ENCODE measurements around the gene LMO7.

Gene LMO7

DNA sequence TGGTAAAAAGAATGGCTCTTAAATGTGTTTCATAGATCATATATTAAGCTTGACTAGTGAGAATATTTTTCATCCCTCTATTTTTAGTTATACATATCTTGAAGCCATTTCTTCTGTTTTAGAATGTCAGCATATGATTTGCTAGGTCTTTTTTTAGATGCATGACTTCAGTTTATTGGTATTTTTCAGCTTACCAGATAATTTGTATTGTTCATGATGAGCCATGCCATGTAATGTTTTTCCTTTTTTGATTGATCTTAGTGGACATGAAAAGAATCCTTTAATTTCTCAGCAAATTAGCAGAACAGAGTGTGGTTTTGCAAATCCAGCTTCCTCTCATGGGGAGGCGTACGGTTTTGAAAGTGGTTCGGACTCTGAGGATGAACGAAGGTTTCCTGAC, 168.5 kb downstream of the LMO7 start:
- no peak overlapping the region for H3K27ac ChIP-seq
- no peak overlapping the region for H3K9ac ChIP-seq

DNA sequence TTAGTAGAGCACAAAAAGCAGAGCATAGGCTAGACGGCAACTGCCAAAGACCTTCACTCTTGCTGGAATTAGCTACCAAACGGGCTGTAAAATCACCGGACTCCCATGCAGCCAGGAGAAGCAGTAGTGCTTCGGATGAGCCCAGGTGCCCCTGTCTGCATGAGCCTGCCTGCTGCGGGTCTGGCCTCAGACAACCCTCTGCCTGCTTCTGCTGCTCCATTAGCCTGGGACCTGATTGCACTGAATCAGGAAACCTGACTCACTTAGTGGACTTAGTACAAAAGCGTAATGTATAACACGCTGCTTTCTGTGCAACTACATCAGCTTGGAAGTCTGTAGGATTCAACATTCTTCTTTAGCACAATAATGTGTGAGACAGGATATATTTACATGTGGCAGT, 170.0 kb downstream of the LMO7 start:
- H3K36me3 ChIP-seq (ENCODE audit: control insufficient read depth, insufficient read depth, low read length) = no peaks in the 10 kb centered on the region

More for the DNA sequence above, 168.5 kb downstream of the LMO7 start:
- H3K4me2 ChIP-seq (ENCODE audit: low read length) = no peak overlapping the region
- no peak overlapping the region for H3K4me3 ChIP-seq (ENCODE audit: low read depth, low read length)
- H3K36me3 ChIP-seq (ENCODE audit: control insufficient read depth, insufficient read depth, low read length) = no peaks in the 10 kb centered on the region
- H3K9me3 ChIP-seq (ENCODE audit: control insufficient read depth, low read length) = no peaks in the 10 kb centered on the region
- no peaks in the 10 kb centered on the region for H3K27me3 ChIP-seq (ENCODE audit: control insufficient read depth, insufficient read depth, low read length)
- TF ChIP-seq, protein P1, sequence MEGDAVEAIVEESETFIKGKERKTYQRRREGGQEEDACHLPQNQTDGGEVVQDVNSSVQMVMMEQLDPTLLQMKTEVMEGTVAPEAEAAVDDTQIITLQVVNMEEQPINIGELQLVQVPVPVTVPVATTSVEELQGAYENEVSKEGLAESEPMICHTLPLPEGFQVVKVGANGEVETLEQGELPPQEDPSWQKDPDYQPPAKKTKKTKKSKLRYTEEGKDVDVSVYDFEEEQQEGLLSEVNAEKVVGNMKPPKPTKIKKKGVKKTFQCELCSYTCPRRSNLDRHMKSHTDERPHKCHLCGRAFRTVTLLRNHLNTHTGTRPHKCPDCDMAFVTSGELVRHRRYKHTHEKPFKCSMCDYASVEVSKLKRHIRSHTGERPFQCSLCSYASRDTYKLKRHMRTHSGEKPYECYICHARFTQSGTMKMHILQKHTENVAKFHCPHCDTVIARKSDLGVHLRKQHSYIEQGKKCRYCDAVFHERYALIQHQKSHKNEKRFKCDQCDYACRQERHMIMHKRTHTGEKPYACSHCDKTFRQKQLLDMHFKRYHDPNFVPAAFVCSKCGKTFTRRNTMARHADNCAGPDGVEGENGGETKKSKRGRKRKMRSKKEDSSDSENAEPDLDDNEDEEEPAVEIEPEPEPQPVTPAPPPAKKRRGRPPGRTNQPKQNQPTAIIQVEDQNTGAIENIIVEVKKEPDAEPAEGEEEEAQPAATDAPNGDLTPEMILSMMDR (IDR thresholded peaks at IDR 0.05) = no peak
- H2AFZ ChIP-seq = no peak overlapping the region
- H3K79me2 ChIP-seq = no peaks in the 10 kb centered on the region
- H3K4me1 ChIP-seq = no peaks in the 10 kb centered on the region

DNA sequence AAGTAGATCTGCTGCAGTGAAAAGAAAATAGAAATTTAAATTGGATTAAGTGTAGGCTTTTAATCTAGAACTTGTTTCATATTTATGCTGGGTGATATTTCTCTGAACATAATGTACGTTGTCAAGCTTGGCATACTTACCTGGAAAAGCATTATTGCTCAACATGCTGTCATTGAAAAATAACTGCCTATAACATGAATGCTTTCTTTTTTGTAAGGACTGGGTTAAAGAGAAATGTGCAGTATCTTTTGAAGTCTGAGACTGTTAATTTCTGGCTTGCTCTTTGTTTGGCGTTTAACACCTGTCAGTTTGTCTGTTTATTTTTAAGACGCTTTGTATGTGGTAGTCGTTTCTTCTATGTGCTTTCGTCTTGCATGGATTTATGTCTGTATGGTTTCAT, 175.2 kb downstream of the LMO7 start:
- peaks cover 5% of the 10 kb centered on the region for H3K4me1 ChIP-seq
- H3K36me3 ChIP-seq (ENCODE audit: control insufficient read depth, insufficient read depth, low read length) = no peaks in the 10 kb centered on the region
- H3K79me2 ChIP-seq = no peaks in the 10 kb centered on the region
- no peaks in the 10 kb centered on the region for H3K27me3 ChIP-seq (ENCODE audit: control insufficient read depth, insufficient read depth, low read length)
- no peak overlapping the region for H3K4me2 ChIP-seq (ENCODE audit: low read length)
- H3K27ac ChIP-seq = no peak overlapping the region
- H3K9ac ChIP-seq = no peak overlapping the region
- H3K9me3 ChIP-seq (ENCODE audit: control insufficient read depth, low read length) = no peaks in the 10 kb centered on the region
- H2AFZ ChIP-seq = no peak overlapping the region
- TF ChIP-seq, protein P1 (IDR thresholded peaks at IDR 0.05) = no peak
- no peak overlapping the region for H3K4me3 ChIP-seq (ENCODE audit: low read depth, low read length)

More for the DNA sequence above, 170.0 kb downstream of the LMO7 start:
- Histone ChIP-seq H3K4me3 (ENCODE audit: low read depth, low read length) (no peak overlapping the region), H3K79me2 (no peaks in the 10 kb centered on the region), H2AFZ (no peak overlapping the region), H3K4me2 (ENCODE audit: low read length) (no peak overlapping the region), H3K9ac (no peak overlapping the region), H3K27ac (no peak overlapping the region), H3K27me3 (ENCODE audit: control insufficient read depth, insufficient read depth, low read length) (no peaks in the 10 kb centered on the region), H3K9me3 (ENCODE audit: control insufficient read depth, low read length) (no peaks in the 10 kb centered on the region), H3K4me1 (no peaks in the 10 kb centered on the region)
- TF ChIP-seq, protein P1 (IDR thresholded peaks at IDR 0.05) = no peak

DNA sequence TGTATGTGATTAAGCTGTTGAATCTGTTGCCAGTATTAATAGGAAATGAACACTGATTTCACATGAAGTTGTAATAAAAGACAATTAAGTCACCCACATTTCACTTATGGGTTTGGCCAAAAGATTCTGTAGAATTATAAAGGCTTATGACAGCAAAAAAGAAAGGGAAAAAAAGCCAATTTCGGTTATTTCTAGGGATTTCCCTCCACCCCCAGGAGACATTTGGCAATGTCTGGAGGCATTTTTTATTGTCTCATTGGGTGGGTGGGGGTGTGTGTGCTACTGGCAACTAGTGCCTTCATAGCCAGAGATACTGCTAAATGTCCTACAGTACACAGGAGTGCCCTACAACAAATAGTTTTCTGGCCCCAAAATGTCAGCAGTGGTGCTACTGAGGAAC, 175.7 kb downstream of the LMO7 start:
- no peak overlapping the region for H3K4me3 ChIP-seq (ENCODE audit: low read depth, low read length)
- no peaks in the 10 kb centered on the region for H3K27me3 ChIP-seq (ENCODE audit: control insufficient read depth, insufficient read depth, low read length)
- TF ChIP-seq, protein P1 (IDR thresholded peaks at IDR 0.05) = no peak
- H3K4me2 ChIP-seq (ENCODE audit: low read length) = no peak overlapping the region
- no peaks in the 10 kb centered on the region for H3K36me3 ChIP-seq (ENCODE audit: control insufficient read depth, insufficient read depth, low read length)
- no peak overlapping the region for H3K27ac ChIP-seq
- H2AFZ ChIP-seq = no peak overlapping the region
- H3K9ac ChIP-seq = no peak overlapping the region
- no peaks in the 10 kb centered on the region for H3K79me2 ChIP-seq
- peaks cover 5% of the 10 kb centered on the region for H3K4me1 ChIP-seq
- H3K9me3 ChIP-seq (ENCODE audit: control insufficient read depth, low read length) = no peaks in the 10 kb centered on the region

DNA sequence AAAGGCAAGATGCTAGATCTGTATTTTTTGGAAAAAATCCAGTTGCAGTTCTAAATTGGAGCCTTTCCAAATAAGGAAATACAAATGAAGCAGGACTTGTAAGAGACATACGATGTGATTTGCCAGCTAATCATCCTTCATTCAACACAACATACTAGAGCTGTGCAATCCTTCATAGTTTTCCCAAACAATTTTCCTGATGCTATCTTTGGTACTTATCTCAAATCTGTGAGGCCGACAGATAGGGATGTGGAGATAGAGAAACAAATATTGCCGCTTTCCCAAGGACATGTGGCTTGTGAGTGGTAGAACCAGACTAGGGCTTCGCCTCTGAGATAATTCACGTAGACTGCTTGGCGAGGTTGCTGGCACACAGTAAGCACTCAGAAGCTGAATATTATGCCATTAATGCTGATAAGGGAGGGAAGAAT, 176.6 kb downstream of the LMO7 start:
- Histone ChIP-seq H3K4me2 (ENCODE audit: low read length) (no peak overlapping the region), H3K4me3 (ENCODE audit: low read depth, low read length) (no peak overlapping the region), H3K9ac (no peak overlapping the region)

More for the DNA sequence above, 176.6 kb downstream of the LMO7 start:
- no peak overlapping the region for H2AFZ ChIP-seq
- TF ChIP-seq, protein P1 (IDR thresholded peaks at IDR 0.05) = no peak
- H3K36me3 ChIP-seq (ENCODE audit: control insufficient read depth, insufficient read depth, low read length) = no peaks in the 10 kb centered on the region
- peaks cover 5% of the 10 kb centered on the region for H3K4me1 ChIP-seq
- no peaks in the 10 kb centered on the region for H3K27me3 ChIP-seq (ENCODE audit: control insufficient read depth, insufficient read depth, low read length)
- H3K9me3 ChIP-seq (ENCODE audit: control insufficient read depth, low read length) = no peaks in the 10 kb centered on the region
- H3K27ac ChIP-seq = no peak overlapping the region
- H3K79me2 ChIP-seq = no peaks in the 10 kb centered on the region

Measured in parathyroid adenoma (tissue), 2 donors.